SK-N-SH (cell line): ENCODE data around the gene CDK14.

ENCODE experiments used
- CHD2 ChIP-seq: fragments of 150-350 bp; IDR thresholded peaks from 2 replicates; pipeline ENCODE4 v1.6.1; 2018; ENCODE audit warnings: low read length; ENCODE audit not compliant: partially characterized antibody
- CTCF ChIP-seq: fragments of 200-600 bp; sonication (generic); IDR thresholded peaks from 2 replicates; pipeline ENCODE4 v1.6.1; 2017; ENCODE audit warnings: antibody characterized with exemption, mild to moderate bottlenecking, moderate library complexity
- EP300 ChIP-seq, 2 experiments: IDR thresholded peaks; 2 replicates each; pipeline versions ENCODE4 v1.4.0 to v1.6.1; 2012; ENCODE audit warnings: borderline replicate concordance in 1 of 2, low read depth in 1 of 2, low read length in 1 of 2
- EZH2phosphoT487 ChIP-seq: fragments of 200-600 bp; sonication (generic); IDR thresholded peaks from 2 replicates; pipeline ENCODE4 v1.6.1; 2017; ENCODE audit warnings: low read depth, mixed run types, mild to moderate bottlenecking, antibody characterized with exemption, moderate library complexity, borderline replicate concordance
- MAX ChIP-seq: IDR thresholded peaks from 2 replicates; pipeline ENCODE4 v1.4.0; 2012; ENCODE audit warnings: low read depth
- USF1 ChIP-seq: IDR thresholded peaks from 2 replicates; pipeline ENCODE4 v1.4.0; 2012; ENCODE audit warnings: low read depth, borderline replicate concordance
- YY1 ChIP-seq: IDR thresholded peaks from 2 replicates; pipeline ENCODE4 v1.4.0; 2012; ENCODE audit warnings: low read depth, mild to moderate bottlenecking

- TF ChIP-seq CTCF, result no peak
- no peak for TF ChIP-seq EZH2phosphoT487
- no peak for TF ChIP-seq CHD2
- TF ChIP-seq YY1, result no peak
- no peak for TF ChIP-seq EP300 (IDR thresholded peaks at IDR 0.05; ENCODE audit: borderline replicate concordance in 1 of 2, low read depth in 1 of 2, low read length in 1 of 2)
- TF ChIP-seq USF1, result peak; percentile 54; the same call in 1 of the 2 replicates
- no peak for TF ChIP-seq MAX
Measured at GRCh38 chr7:90892213-90892612, 296.1 kb downstream of the CDK14 start.
